Mesendoderm (in vitro differentiated cells): ENCODE data around the gene ITGB1BP2.
"Not testable (repeated sequence)": the region's sequence is repeated elsewhere in the genome, so short reads cannot be mapped to it uniquely, and the experiment has no call there.

Experiments used
- DNase-seq: peaks from one replicate; pipeline ENCODE4 v3.0.0; 2013
- H2AK5ac ChIP-seq: 2 replicates; pipeline ENCODE4 v1.6.1; 2013; ENCODE audit warnings: low read length, inconsistent platforms
- H2BK120ac ChIP-seq: 2 replicates; pipeline ENCODE4 v1.6.1; 2013; ENCODE audit warnings: low read depth, mild to moderate bottlenecking, low read length, moderate library complexity, mixed read lengths
- H2BK15ac ChIP-seq: replicated peaks from 2 replicates; pipeline ENCODE4 v1.6.1; 2013; ENCODE audit warnings: low read depth, mild to moderate bottlenecking, moderate library complexity
- H2BK5ac ChIP-seq: 2 replicates; pipeline ENCODE4 v1.6.1; 2013; ENCODE audit warnings: low read length, inconsistent platforms
- H3K18ac ChIP-seq: 2 replicates; pipeline ENCODE4 v1.6.1; 2013; ENCODE audit warnings: mild to moderate bottlenecking, low read length, mixed read lengths
- H3K23ac ChIP-seq: one replicate; pipeline ENCODE4 v1.6.1; 2013; ENCODE audit warnings: low read length
- H3K27ac ChIP-seq: 2 replicates; pipeline ENCODE4 v1.5.1; 2013; ENCODE audit warnings: low read depth, mild to moderate bottlenecking, inconsistent platforms, low read length, moderate library complexity
- H3K27me3 ChIP-seq: 2 replicates; pipeline ENCODE4 v1.6.1; 2013; ENCODE audit warnings: low read length, control low read depth, mild to moderate bottlenecking, inconsistent platforms; ENCODE audit not compliant: insufficient read depth, poor library complexity
- H3K36me3 ChIP-seq: 2 replicates; pipeline ENCODE4 v1.6.1; 2013; ENCODE audit warnings: low read length, inconsistent platforms; ENCODE audit not compliant: control insufficient read depth, insufficient read depth
- H3K4ac ChIP-seq: one replicate; pipeline ENCODE4 v1.6.1; 2013; ENCODE audit warnings: low read depth, mild to moderate bottlenecking, low read length, moderate library complexity
- H3K4me1 ChIP-seq: 2 replicates; pipeline ENCODE4 v1.6.1; 2013; ENCODE audit warnings: low read depth, low read length, inconsistent platforms; ENCODE audit not compliant: control insufficient read depth
- H3K4me2 ChIP-seq: 2 replicates; pipeline ENCODE4 v1.6.1; 2013; ENCODE audit warnings: low read length
- H3K4me3 ChIP-seq: 2 replicates; pipeline ENCODE4 v1.5.1; 2013; ENCODE audit warnings: mild to moderate bottlenecking, low read length
- H3K56ac ChIP-seq: one replicate; pipeline ENCODE4 v1.6.1; 2013; ENCODE audit warnings: low read length
- H3K79me1 ChIP-seq: 2 replicates; pipeline ENCODE4 v1.6.1; 2013; ENCODE audit warnings: low read length, inconsistent platforms
- H3K79me2 ChIP-seq: 2 replicates; pipeline ENCODE4 v1.6.1; 2013; ENCODE audit warnings: mild to moderate bottlenecking, low read length; ENCODE audit not compliant: control insufficient read depth, insufficient read depth
- H3K9ac ChIP-seq: 2 replicates; pipeline ENCODE4 v1.6.1; 2013; ENCODE audit warnings: low read length, inconsistent platforms
- H4K5ac ChIP-seq: one replicate; pipeline ENCODE4 v1.6.1; 2013; ENCODE audit warnings: low read length
- H4K8ac ChIP-seq: one replicate; pipeline ENCODE4 v1.6.1; 2013; ENCODE audit warnings: low read depth, mild to moderate bottlenecking, control low read depth, low read length, moderate library complexity
- WGBS: extraction: QIAGEN DNeasy Blood & Tissue Kit; methylation state at CpG from one replicate; pipeline ENCODE4 v1.1.7; 2013; ENCODE audit warnings: low lambda C conversion rate, missing lambda C conversion rate; ENCODE audit not compliant: insufficient coverage; ENCODE audit errors: extremely low coverage; 5-methylcytosine and 5-hydroxymethylcytosine counted together

ITGB1BP2 gene

GRCh38 chrX:71296806-71297205, 4.7 kb upstream of the ITGB1BP2 start:
- Histone ChIP-seq H2BK15ac (no peak overlapping the region), H3K23ac (no peak overlapping the region), H3K9ac (no peak overlapping the region), H3K27me3 (no peaks in the 10 kb centered on the region), H2BK120ac (no peak overlapping the region), H3K79me1 (no peaks in the 10 kb centered on the region), H3K27ac (no peak overlapping the region), H2BK5ac (no peak overlapping the region), H3K18ac (no peak overlapping the region), H2AK5ac (no peak overlapping the region), H3K36me3 (peaks cover 12% of the 10 kb centered on the region), H3K79me2 (no peaks in the 10 kb centered on the region), H3K4ac (no peak overlapping the region), H4K5ac (no peak overlapping the region), H3K56ac (no peak overlapping the region), H3K4me2 (no peak overlapping the region), H3K4me1 (no peaks in the 10 kb centered on the region), H3K4me3 (no peak overlapping the region), H4K8ac (no peak overlapping the region)
- no CpG with 5 or more reads among the region's 6 CpGs for WGBS
- DNase-seq, result no peak

GRCh38 chrX:71298119-71298518, 3.4 kb upstream of the ITGB1BP2 start:
- no peak overlapping the region for H2BK120ac ChIP-seq
- H2BK15ac ChIP-seq, result no peak overlapping the region
- no peak overlapping the region for H3K4ac ChIP-seq
- H3K36me3 ChIP-seq, result peaks cover 12% of the 10 kb centered on the region
- no peak overlapping the region for H3K56ac ChIP-seq
- H3K18ac ChIP-seq, result no peak overlapping the region
- no peak overlapping the region for H2AK5ac ChIP-seq
- H4K8ac ChIP-seq, result no peak overlapping the region
- no peak overlapping the region for H4K5ac ChIP-seq
- WGBS, result no CpG with 5 or more reads among the region's 3 CpGs
- H2BK5ac ChIP-seq, result no peak overlapping the region
- H3K4me2 ChIP-seq, result no peak overlapping the region
- no peaks in the 10 kb centered on the region for H3K79me1 ChIP-seq
- H3K23ac ChIP-seq, result no peak overlapping the region
- no peaks in the 10 kb centered on the region for H3K4me1 ChIP-seq
- DNase-seq, result no peak
- no peaks in the 10 kb centered on the region for H3K79me2 ChIP-seq
- no peaks in the 10 kb centered on the region for H3K27me3 ChIP-seq
- no peak overlapping the region for H3K4me3 ChIP-seq
- no peak overlapping the region for H3K27ac ChIP-seq
- H3K9ac ChIP-seq, result no peak overlapping the region

GRCh38 chrX:71300064-71300463, 1.5 kb upstream of the ITGB1BP2 start:
- no CpG with 5 or more reads among the region's 7 CpGs for WGBS
- H2BK5ac ChIP-seq, DNase-seq, H3K4ac ChIP-seq, H2BK15ac ChIP-seq, H3K4me3 ChIP-seq, H3K4me2 ChIP-seq, H3K79me1 ChIP-seq, H3K23ac ChIP-seq, H3K79me2 ChIP-seq, H3K56ac ChIP-seq, H4K8ac ChIP-seq, H3K18ac ChIP-seq, H3K27ac ChIP-seq, H2AK5ac ChIP-seq, H3K27me3 ChIP-seq, H4K5ac ChIP-seq, H2BK120ac ChIP-seq, H3K4me1 ChIP-seq, H3K9ac ChIP-seq: not testable (repeated sequence)
- peaks cover 11% of the 10 kb centered on the region for H3K36me3 ChIP-seq

- H3K18ac ChIP-seq, H2BK120ac ChIP-seq, H3K4ac ChIP-seq, H4K8ac ChIP-seq, H3K27ac ChIP-seq, H3K4me1 ChIP-seq, H3K79me2 ChIP-seq, H4K5ac ChIP-seq, H3K4me2 ChIP-seq, H3K23ac ChIP-seq, H3K27me3 ChIP-seq, H3K56ac ChIP-seq, DNase-seq, H3K9ac ChIP-seq, H2AK5ac ChIP-seq, H2BK15ac ChIP-seq, H3K79me1 ChIP-seq, H2BK5ac ChIP-seq, H3K4me3 ChIP-seq: not testable (repeated sequence)
- WGBS, result no CpG with 5 or more reads among the region's 7 CpGs
- H3K36me3 ChIP-seq, result peaks cover 11% of the 10 kb centered on the region
These were observed 1.1 kb upstream of the ITGB1BP2 start for GRCh38 chrX:71300495-71300894.

GRCh38 chrX:71302461-71303213, 1.1 kb downstream of the ITGB1BP2 start:
- Histone ChIP-seq H3K18ac (no peak overlapping the region), H3K36me3 (peaks cover 7% of the 10 kb centered on the region), H3K79me2 (no peaks in the 10 kb centered on the region), H3K27me3 (no peaks in the 10 kb centered on the region), H3K23ac (no peak overlapping the region), H2BK5ac (no peak overlapping the region), H3K4me2 (no peak overlapping the region), H2AK5ac (no peak overlapping the region), H3K4ac (no peak overlapping the region), H3K27ac (no peak overlapping the region), H3K4me1 (no peaks in the 10 kb centered on the region), H3K56ac (no peak overlapping the region), H3K9ac (no peak overlapping the region), H3K79me1 (no peaks in the 10 kb centered on the region), H3K4me3 (no peak overlapping the region), H2BK120ac (no peak overlapping the region), H4K5ac (no peak overlapping the region), H2BK15ac (no peak overlapping the region), H4K8ac (no peak overlapping the region)
- WGBS, result no CpG with 5 or more reads among the region's 5 CpGs
- no peak for DNase-seq

DNA sequence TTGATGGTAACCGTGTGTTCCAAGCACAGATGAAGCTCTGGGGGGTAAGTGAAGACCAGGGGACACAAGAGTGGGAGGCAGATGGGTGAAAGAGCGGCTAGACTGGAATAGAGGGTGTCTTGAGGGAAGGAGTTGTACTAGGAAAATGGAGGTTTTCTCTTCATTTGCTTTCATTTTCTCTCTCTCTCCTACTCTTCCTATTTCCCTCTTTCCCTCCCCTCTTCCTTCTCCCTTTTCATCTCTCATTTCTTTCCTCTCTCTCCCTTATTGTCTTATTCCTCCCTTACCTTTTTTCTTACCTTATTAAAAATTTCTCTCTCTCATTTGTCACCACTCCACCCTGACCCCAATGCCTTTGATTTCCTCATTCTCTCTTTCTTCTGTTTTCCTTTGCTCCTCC, 3.0 kb downstream of the ITGB1BP2 start:
- no peak overlapping the region for H3K23ac ChIP-seq
- no peak overlapping the region for H4K8ac ChIP-seq
- no CpG with 5 or more reads among the region's 2 CpGs for WGBS
- H3K79me1 ChIP-seq, result no peaks in the 10 kb centered on the region
- H2BK5ac ChIP-seq, result no peak overlapping the region
- no peaks in the 10 kb centered on the region for H3K27me3 ChIP-seq
- H3K18ac ChIP-seq, result no peak overlapping the region
- no peaks in the 10 kb centered on the region for H3K79me2 ChIP-seq
- H3K27ac ChIP-seq, result no peak overlapping the region
- H3K56ac ChIP-seq, result no peak overlapping the region
- no peak overlapping the region for H2BK120ac ChIP-seq
- H3K4ac ChIP-seq, result no peak overlapping the region
- no peak for DNase-seq
- H2BK15ac ChIP-seq, result no peak overlapping the region
- H3K4me1 ChIP-seq, result no peaks in the 10 kb centered on the region
- H3K4me2 ChIP-seq, result no peak overlapping the region
- H3K36me3 ChIP-seq, result peaks cover 1% of the 10 kb centered on the region
- no peak overlapping the region for H4K5ac ChIP-seq
- H3K9ac ChIP-seq, result no peak overlapping the region
- H2AK5ac ChIP-seq, result no peak overlapping the region
- H3K4me3 ChIP-seq, result no peak overlapping the region
